Coronary artery (tissue), 2 donors: ENCODE results near the gene PRKCE.
A peak's percentile ranks its signal among the peaks of the same experiment; 100 is the strongest.

Experiments used
- DNase-seq: peaks from one replicate; pipeline ENCODE4 v3.0.0-alpha.2; 2017; ENCODE audit warnings: low spot score
- H3K27ac ChIP-seq, 2 donors: fragments of 200-600 bp; sonication (generic); one replicate each; pipeline ENCODE4 v1.5.1; 2016 to 2019
- H3K4me3 ChIP-seq: fragments of 200-600 bp; sonication (generic); 2 replicates; pipeline ENCODE4 v1.5.1; 2016; ENCODE audit warnings: mild to moderate bottlenecking, moderate library complexity
- CTCF ChIP-seq: fragments of 200-600 bp; sonication (generic); IDR thresholded peaks from one replicate; pipeline ENCODE4 v1.5.1; 2019; ENCODE audit warnings: antibody characterized with exemption

Gene PRKCE

GRCh38 chr2:46067501-46068305 lies 416.2 kb downstream of the PRKCE start:
- TF ChIP-seq CTCF: no peak
- Histone ChIP-seq H3K27ac (peak overlapping the region in 1 of 2 donors; percentile 12), H3K4me3 (no peak overlapping the region)
- no peak for DNase-seq

GRCh38 chr2:46068636-46069035 lies 417.2 kb downstream of the PRKCE start:
- TF ChIP-seq CTCF: no peak
- H3K27ac ChIP-seq: no peak overlapping the region
- DNase-seq: no peak
- no peak overlapping the region for H3K4me3 ChIP-seq

- no peak for TF ChIP-seq CTCF
- Histone ChIP-seq H3K4me3 (no peak overlapping the region), H3K27ac (no peak overlapping the region)
- DNase-seq: no peak
Measured at GRCh38 chr2:46071074-46071473, 419.6 kb downstream of the PRKCE start.

GRCh38 chr2:46072101-46072820 lies 420.8 kb downstream of the PRKCE start:
- no peak for DNase-seq
- Histone ChIP-seq H3K4me3 (no peak overlapping the region), H3K27ac (no peak overlapping the region)
- TF ChIP-seq CTCF: no peak

- DNase-seq: no peak
- peak overlapping the region in 1 of 2 donors; percentile 14 for H3K27ac ChIP-seq
- TF ChIP-seq CTCF: no peak
- no peak overlapping the region for H3K4me3 ChIP-seq
Measured at GRCh38 chr2:46073540-46074046, 422.1 kb downstream of the PRKCE start.

- no peak for TF ChIP-seq CTCF
- DNase-seq: no peak
- Histone ChIP-seq H3K4me3 (no peak overlapping the region), H3K27ac (no peak overlapping the region)
Measured at GRCh38 chr2:46074501-46074900, 423.0 kb downstream of the PRKCE start.
